Epithelial cell of proximal tubule (primary cell): ENCODE measurements around the gene AMBRA1. TPM values are rescaled to one million over a fixed set of nuclear protein-coding genes. Genes with fewer than 3 reads are reported as not detected.

Experiments used
- DNase-seq: peaks from one replicate; pipeline ENCODE4 v3.0.0-alpha.2; 2011; ENCODE audit warnings: low read depth
- H3K4me3 ChIP-seq: 2 replicates; pipeline ENCODE4 v1.5.1; 2011; ENCODE audit warnings: low read depth, mild to moderate bottlenecking, low read length
- total RNA-seq: library from RNA; depleted of rRNA; stranded (reverse); fragments of >200 nt; gene quantifications from 2 replicates; pipeline ENCODE4 v1.2.3, GENCODE V29; 2015
- TF ChIP-seq, protein P1 (sequence below): conservative IDR thresholded peaks from 2 replicates; pipeline ENCODE4 v1.5.1; 2012; ENCODE audit warnings: low read depth, mild to moderate bottlenecking, low read length

The AMBRA1 gene
- total RNA-seq, 1 donor from 2014 or later, result 21.0 TPM

GRCh38 chr11:46455834-46456233, 138.0 kb downstream of the AMBRA1 start:
- no peak for DNase-seq
- TF ChIP-seq, protein P1, sequence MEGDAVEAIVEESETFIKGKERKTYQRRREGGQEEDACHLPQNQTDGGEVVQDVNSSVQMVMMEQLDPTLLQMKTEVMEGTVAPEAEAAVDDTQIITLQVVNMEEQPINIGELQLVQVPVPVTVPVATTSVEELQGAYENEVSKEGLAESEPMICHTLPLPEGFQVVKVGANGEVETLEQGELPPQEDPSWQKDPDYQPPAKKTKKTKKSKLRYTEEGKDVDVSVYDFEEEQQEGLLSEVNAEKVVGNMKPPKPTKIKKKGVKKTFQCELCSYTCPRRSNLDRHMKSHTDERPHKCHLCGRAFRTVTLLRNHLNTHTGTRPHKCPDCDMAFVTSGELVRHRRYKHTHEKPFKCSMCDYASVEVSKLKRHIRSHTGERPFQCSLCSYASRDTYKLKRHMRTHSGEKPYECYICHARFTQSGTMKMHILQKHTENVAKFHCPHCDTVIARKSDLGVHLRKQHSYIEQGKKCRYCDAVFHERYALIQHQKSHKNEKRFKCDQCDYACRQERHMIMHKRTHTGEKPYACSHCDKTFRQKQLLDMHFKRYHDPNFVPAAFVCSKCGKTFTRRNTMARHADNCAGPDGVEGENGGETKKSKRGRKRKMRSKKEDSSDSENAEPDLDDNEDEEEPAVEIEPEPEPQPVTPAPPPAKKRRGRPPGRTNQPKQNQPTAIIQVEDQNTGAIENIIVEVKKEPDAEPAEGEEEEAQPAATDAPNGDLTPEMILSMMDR, result no peak
- no peak overlapping the region for H3K4me3 ChIP-seq

- no peak for DNase-seq
- TF ChIP-seq, protein P1, result no peak
- no peak overlapping the region for H3K4me3 ChIP-seq
Measured at GRCh38 chr11:46452918-46453517, 140.8 kb downstream of the AMBRA1 start.

- no peak for DNase-seq
- TF ChIP-seq, protein P1, result no peak
- H3K4me3 ChIP-seq, result no peak overlapping the region
Measured at GRCh38 chr11:46451759-46452158, 142.1 kb downstream of the AMBRA1 start.

GRCh38 chr11:46450846-46451477, 142.9 kb downstream of the AMBRA1 start:
- no peak overlapping the region for H3K4me3 ChIP-seq
- TF ChIP-seq, protein P1, result no peak
- DNase-seq, result no peak

DNA sequence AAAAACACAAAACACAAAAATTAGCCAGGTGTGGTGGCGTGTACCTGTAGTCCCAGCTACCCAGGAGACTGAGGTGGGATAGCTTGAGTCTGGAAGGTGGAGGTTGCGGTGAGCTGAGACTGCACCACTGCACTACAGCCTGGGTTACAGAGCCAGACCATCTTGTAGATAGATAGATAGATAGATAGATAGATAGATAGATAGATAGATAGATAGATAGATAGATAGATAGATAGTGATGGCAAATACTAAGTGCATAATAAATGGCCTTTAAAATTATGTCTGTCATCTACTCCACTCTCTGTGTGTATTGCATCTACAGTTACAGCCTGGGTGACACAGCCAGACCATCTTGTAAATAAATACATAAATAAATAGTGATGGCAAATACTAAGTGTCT, 146.3 kb downstream of the AMBRA1 start:
- TF ChIP-seq, protein P1, result no peak
- DNase-seq, result no peak
- H3K4me3 ChIP-seq, result no peak overlapping the region

DNA sequence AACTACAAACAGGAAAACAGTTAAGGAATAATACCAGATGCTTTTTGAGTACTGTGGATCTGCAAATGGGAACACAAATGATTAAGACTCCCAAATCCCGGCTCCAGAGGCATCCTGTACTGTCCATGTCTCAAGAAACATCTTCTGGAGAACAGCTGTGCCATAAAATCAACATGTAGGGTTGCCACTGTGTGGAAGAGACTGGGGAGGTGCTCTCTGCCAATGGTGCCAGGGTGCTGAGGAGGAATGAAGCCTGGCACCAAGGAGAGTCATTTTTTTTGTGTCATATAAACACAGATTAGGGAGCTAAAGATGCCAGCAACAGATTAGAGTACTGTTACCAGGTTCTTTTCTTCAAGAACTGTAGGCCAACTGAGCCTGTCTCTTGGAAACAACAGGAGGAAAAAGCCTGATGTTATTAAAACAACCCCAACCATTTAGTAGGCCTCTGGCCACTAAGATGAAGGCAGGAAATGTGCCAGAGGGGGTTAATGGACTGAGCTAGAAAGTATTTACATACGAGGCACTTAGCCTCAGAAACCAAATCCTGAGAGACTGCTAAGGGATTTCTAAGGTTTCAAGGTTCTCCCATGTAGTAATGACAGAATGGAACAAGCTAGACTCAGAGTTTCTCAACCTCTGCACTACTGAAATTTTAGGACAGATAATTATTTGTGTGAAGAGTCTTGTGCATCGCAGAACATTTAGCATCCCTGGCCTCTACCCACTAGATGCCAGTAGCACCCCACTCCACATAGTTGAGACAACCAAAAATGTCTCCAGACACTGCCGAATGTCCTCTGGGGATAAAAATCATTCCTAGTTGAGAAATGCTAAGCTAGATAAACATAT, 147.7 kb downstream of the AMBRA1 start:
- no peak overlapping the region for H3K4me3 ChIP-seq
- no peak for DNase-seq
- TF ChIP-seq, protein P1, result peak; percentile 27
